SK-N-SH treated with all-trans-retinoic acid at 6 μM for 48 hours (cell line): Measurements from ENCODE around the gene MARVELD1.

ENCODE experiments used
- ATAC-seq: fragments of 200-7000 bp; cut with Tn5 transposase; 3 replicates; pipeline ENCODE4 v1.9.1; 2020; ENCODE audit warnings: mild to moderate bottlenecking, moderate library complexity
- ARNTL ChIP-seq: fragments of 450-650 bp; formaldehyde crosslinking; IDR thresholded peaks from 2 replicates; pipeline ENCODE4 v1.5.0; 2020; ENCODE audit warnings: low read depth, mild to moderate bottlenecking, moderate library complexity, borderline replicate concordance
- BACH2 ChIP-seq: fragments of 250-450 bp; sonication (Bioruptor Pico); IDR thresholded peaks from 2 replicates; pipeline ENCODE4 v1.9.0; 2021; ENCODE audit warnings: mild to moderate bottlenecking, borderline replicate concordance
- CSDC2 ChIP-seq: fragments of 250-450 bp; sonication (Bioruptor Pico); IDR thresholded peaks from 2 replicates; pipeline ENCODE4 v1.5.0; 2020; ENCODE audit warnings: mild to moderate bottlenecking, moderate library complexity
- CSRNP3 ChIP-seq: fragments of 250-450 bp; sonication (Bioruptor Pico); IDR thresholded peaks from 2 replicates; pipeline ENCODE4 v1.5.1; 2021; ENCODE audit warnings: mild to moderate bottlenecking, moderate library complexity
- ESRRG ChIP-seq: fragments of 250-450 bp; sonication (Bioruptor Pico); IDR thresholded peaks from 2 replicates; pipeline ENCODE4 v1.6.1; 2021; ENCODE audit warnings: mild to moderate bottlenecking
- GLIS3 ChIP-seq: fragments of 250-450 bp; sonication (Bioruptor Pico); IDR thresholded peaks from 2 replicates; pipeline ENCODE4 v1.5.0; 2020; ENCODE audit warnings: mild to moderate bottlenecking, moderate library complexity
- ISL1 ChIP-seq: fragments of 250-450 bp; sonication (Bioruptor Pico); IDR thresholded peaks from 2 replicates; pipeline ENCODE4 v2.1.2; 2022; ENCODE audit warnings: mild to moderate bottlenecking, moderate library complexity
- OSR1 ChIP-seq: fragments of 250-450 bp; sonication (Bioruptor Pico); IDR thresholded peaks from 2 replicates; pipeline ENCODE4 v1.8.0; 2022; ENCODE audit warnings: moderate library complexity, mild to moderate bottlenecking, inconsistent platforms
- PPARA ChIP-seq: fragments of 250-450 bp; sonication (Bioruptor Pico); IDR thresholded peaks from 2 replicates; pipeline ENCODE4 v1.5.0; 2020; ENCODE audit warnings: mild to moderate bottlenecking, borderline replicate concordance
- RARB ChIP-seq: fragments of 250-450 bp; sonication (Bioruptor Pico); IDR thresholded peaks from 2 replicates; pipeline ENCODE4 v1.8.0; 2021; ENCODE audit warnings: mild to moderate bottlenecking, moderate library complexity
- SNAI2 ChIP-seq: fragments of 250-450 bp; sonication (Bioruptor Pico); IDR thresholded peaks from 2 replicates; pipeline ENCODE4 v1.5.0; 2020; ENCODE audit warnings: mild to moderate bottlenecking, moderate library complexity
- TOX ChIP-seq: fragments of 250-450 bp; sonication (Bioruptor Pico); IDR thresholded peaks from 2 replicates; pipeline ENCODE4 v1.8.0; 2021; ENCODE audit warnings: mild to moderate bottlenecking, moderate library complexity, borderline replicate concordance
- ZC3H10 ChIP-seq: fragments of 250-450 bp; sonication (Bioruptor Pico); IDR thresholded peaks from 2 replicates; pipeline ENCODE4 v1.5.1; 2021; ENCODE audit warnings: mild to moderate bottlenecking, moderate library complexity
- ZFP30 ChIP-seq: fragments of 450-650 bp; formaldehyde crosslinking; IDR thresholded peaks from 2 replicates; pipeline ENCODE4 v1.5.0; 2022; ENCODE audit warnings: mild to moderate bottlenecking, moderate library complexity
- ZNF565 ChIP-seq: fragments of 450-650 bp; formaldehyde crosslinking; conservative IDR thresholded peaks from 2 replicates; pipeline ENCODE4 v1.5.0; 2020; ENCODE audit warnings: low read depth, mild to moderate bottlenecking, moderate library complexity
- ZNF70 ChIP-seq: fragments of 450-650 bp; formaldehyde crosslinking; IDR thresholded peaks from 2 replicates; pipeline ENCODE4 v1.5.0; 2020; ENCODE audit warnings: mild to moderate bottlenecking, moderate library complexity
- ZNF8 ChIP-seq: fragments of 450-650 bp; formaldehyde crosslinking; IDR thresholded peaks from 2 replicates; pipeline ENCODE4 v1.5.0; 2020; ENCODE audit warnings: mild to moderate bottlenecking, moderate library complexity
- TF ChIP-seq, protein P1 (sequence below): fragments of 250-450 bp; sonication (Bioruptor Pico); IDR thresholded peaks from 2 replicates; pipeline ENCODE4 v1.8.0; 2021; ENCODE audit warnings: low read depth, mild to moderate bottlenecking, moderate library complexity, borderline replicate concordance
- TF ChIP-seq, protein P2 (sequence below): fragments of 250-450 bp; sonication (Bioruptor Pico); IDR thresholded peaks from 2 replicates; pipeline ENCODE4 v1.5.0; 2020; ENCODE audit warnings: mild to moderate bottlenecking, moderate library complexity
- TF ChIP-seq, protein P3 (sequence below): fragments of 250-450 bp; sonication (Bioruptor Pico); IDR thresholded peaks from 2 replicates; pipeline ENCODE4 v1.8.0; 2020; ENCODE audit warnings: mild to moderate bottlenecking, moderate library complexity, borderline replicate concordance
- TF ChIP-seq, protein P4 (sequence below): fragments of 250-450 bp; sonication (Bioruptor Pico); IDR thresholded peaks from 2 replicates; pipeline ENCODE4 v1.5.1; 2020; ENCODE audit warnings: low read depth, mild to moderate bottlenecking, moderate library complexity

Gene MARVELD1

GRCh38 chr10:97737770-97738265, 24.3 kb downstream of the MARVELD1 start:
- TF ChIP-seq BACH2, result no peak
- TF ChIP-seq GLIS3 (CRISPR knock-in tag), result no peak
- no peak for TF ChIP-seq PPARA (CRISPR knock-in tag)
- TF ChIP-seq OSR1 (CRISPR knock-in tag), result no peak
- TF ChIP-seq CSRNP3, result no peak
- TF ChIP-seq, protein P1, sequence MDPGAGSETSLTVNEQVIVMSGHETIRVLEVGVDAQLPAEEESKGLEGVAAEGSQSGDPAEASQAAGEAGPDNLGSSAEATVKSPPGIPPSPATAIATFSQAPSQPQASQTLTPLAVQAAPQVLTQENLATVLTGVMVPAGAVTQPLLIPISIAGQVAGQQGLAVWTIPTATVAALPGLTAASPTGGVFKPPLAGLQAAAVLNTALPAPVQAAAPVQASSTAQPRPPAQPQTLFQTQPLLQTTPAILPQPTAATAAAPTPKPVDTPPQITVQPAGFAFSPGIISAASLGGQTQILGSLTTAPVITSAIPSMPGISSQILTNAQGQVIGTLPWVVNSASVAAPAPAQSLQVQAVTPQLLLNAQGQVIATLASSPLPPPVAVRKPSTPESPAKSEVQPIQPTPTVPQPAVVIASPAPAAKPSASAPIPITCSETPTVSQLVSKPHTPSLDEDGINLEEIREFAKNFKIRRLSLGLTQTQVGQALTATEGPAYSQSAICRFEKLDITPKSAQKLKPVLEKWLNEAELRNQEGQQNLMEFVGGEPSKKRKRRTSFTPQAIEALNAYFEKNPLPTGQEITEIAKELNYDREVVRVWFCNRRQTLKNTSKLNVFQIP (CRISPR knock-in tag), result no peak
- TF ChIP-seq, protein P2, sequence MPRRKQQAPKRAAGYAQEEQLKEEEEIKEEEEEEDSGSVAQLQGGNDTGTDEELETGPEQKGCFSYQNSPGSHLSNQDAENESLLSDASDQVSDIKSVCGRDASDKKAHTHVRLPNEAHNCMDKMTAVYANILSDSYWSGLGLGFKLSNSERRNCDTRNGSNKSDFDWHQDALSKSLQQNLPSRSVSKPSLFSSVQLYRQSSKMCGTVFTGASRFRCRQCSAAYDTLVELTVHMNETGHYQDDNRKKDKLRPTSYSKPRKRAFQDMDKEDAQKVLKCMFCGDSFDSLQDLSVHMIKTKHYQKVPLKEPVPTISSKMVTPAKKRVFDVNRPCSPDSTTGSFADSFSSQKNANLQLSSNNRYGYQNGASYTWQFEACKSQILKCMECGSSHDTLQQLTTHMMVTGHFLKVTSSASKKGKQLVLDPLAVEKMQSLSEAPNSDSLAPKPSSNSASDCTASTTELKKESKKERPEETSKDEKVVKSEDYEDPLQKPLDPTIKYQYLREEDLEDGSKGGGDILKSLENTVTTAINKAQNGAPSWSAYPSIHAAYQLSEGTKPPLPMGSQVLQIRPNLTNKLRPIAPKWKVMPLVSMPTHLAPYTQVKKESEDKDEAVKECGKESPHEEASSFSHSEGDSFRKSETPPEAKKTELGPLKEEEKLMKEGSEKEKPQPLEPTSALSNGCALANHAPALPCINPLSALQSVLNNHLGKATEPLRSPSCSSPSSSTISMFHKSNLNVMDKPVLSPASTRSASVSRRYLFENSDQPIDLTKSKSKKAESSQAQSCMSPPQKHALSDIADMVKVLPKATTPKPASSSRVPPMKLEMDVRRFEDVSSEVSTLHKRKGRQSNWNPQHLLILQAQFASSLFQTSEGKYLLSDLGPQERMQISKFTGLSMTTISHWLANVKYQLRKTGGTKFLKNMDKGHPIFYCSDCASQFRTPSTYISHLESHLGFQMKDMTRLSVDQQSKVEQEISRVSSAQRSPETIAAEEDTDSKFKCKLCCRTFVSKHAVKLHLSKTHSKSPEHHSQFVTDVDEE (CRISPR knock-in tag), result no peak
- TF ChIP-seq ESRRG, result no peak
- no peak for TF ChIP-seq ZC3H10 (CRISPR knock-in tag)
- TF ChIP-seq ARNTL, result no peak
- TF ChIP-seq, protein P3, sequence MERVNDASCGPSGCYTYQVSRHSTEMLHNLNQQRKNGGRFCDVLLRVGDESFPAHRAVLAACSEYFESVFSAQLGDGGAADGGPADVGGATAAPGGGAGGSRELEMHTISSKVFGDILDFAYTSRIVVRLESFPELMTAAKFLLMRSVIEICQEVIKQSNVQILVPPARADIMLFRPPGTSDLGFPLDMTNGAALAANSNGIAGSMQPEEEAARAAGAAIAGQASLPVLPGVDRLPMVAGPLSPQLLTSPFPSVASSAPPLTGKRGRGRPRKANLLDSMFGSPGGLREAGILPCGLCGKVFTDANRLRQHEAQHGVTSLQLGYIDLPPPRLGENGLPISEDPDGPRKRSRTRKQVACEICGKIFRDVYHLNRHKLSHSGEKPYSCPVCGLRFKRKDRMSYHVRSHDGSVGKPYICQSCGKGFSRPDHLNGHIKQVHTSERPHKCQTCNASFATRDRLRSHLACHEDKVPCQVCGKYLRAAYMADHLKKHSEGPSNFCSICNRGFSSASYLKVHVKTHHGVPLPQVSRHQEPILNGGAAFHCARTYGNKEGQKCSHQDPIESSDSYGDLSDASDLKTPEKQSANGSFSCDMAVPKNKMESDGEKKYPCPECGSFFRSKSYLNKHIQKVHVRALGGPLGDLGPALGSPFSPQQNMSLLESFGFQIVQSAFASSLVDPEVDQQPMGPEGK (CRISPR knock-in tag), result no peak
- no peak for TF ChIP-seq ZNF8 (CRISPR knock-in tag)
- no peak for TF ChIP-seq ZNF565 (CRISPR knock-in tag)
- no peak for TF ChIP-seq ZNF70 (CRISPR knock-in tag)
- TF ChIP-seq, protein P4, sequence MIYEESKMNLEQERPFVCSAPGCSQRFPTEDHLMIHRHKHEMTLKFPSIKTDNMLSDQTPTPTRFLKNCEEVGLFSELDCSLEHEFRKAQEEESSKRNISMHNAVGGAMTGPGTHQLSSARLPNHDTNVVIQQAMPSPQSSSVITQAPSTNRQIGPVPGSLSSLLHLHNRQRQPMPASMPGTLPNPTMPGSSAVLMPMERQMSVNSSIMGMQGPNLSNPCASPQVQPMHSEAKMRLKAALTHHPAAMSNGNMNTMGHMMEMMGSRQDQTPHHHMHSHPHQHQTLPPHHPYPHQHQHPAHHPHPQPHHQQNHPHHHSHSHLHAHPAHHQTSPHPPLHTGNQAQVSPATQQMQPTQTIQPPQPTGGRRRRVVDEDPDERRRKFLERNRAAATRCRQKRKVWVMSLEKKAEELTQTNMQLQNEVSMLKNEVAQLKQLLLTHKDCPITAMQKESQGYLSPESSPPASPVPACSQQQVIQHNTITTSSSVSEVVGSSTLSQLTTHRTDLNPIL (CRISPR knock-in tag), result no peak
- no peak for TF ChIP-seq ZFP30 (CRISPR knock-in tag)
- no peak for TF ChIP-seq SNAI2 (CRISPR knock-in tag)
- no peak for ATAC-seq

GRCh38 chr10:97738616-97739015, 25.1 kb downstream of the MARVELD1 start:
- TF ChIP-seq RARB (CRISPR knock-in tag), result no peak
- no peak for TF ChIP-seq SNAI2 (CRISPR knock-in tag)
- no peak for TF ChIP-seq ZNF8 (CRISPR knock-in tag)
- TF ChIP-seq, protein P2 (CRISPR knock-in tag), result no peak
- no peak for TF ChIP-seq TOX (CRISPR knock-in tag)
- no peak for TF ChIP-seq PPARA (CRISPR knock-in tag)
- TF ChIP-seq, protein P1 (CRISPR knock-in tag), result no peak
- TF ChIP-seq ARNTL, result no peak
- TF ChIP-seq, protein P4 (CRISPR knock-in tag), result no peak
- no peak for TF ChIP-seq ISL1 (CRISPR knock-in tag)
- no peak for TF ChIP-seq CSDC2 (CRISPR knock-in tag)
- no peak for TF ChIP-seq OSR1 (CRISPR knock-in tag)
- TF ChIP-seq, all 23 proteins: peak for 0
- ATAC-seq, result no peak
